ENCODE data around the gene TGDS. TPM values are rescaled to one million over a fixed set of nuclear protein-coding genes. Genes with fewer than 3 reads are reported as not detected.

The TGDS gene
- total RNA-seq, 1 experiment from 2014 or later: 9.0 TPM

DNA sequence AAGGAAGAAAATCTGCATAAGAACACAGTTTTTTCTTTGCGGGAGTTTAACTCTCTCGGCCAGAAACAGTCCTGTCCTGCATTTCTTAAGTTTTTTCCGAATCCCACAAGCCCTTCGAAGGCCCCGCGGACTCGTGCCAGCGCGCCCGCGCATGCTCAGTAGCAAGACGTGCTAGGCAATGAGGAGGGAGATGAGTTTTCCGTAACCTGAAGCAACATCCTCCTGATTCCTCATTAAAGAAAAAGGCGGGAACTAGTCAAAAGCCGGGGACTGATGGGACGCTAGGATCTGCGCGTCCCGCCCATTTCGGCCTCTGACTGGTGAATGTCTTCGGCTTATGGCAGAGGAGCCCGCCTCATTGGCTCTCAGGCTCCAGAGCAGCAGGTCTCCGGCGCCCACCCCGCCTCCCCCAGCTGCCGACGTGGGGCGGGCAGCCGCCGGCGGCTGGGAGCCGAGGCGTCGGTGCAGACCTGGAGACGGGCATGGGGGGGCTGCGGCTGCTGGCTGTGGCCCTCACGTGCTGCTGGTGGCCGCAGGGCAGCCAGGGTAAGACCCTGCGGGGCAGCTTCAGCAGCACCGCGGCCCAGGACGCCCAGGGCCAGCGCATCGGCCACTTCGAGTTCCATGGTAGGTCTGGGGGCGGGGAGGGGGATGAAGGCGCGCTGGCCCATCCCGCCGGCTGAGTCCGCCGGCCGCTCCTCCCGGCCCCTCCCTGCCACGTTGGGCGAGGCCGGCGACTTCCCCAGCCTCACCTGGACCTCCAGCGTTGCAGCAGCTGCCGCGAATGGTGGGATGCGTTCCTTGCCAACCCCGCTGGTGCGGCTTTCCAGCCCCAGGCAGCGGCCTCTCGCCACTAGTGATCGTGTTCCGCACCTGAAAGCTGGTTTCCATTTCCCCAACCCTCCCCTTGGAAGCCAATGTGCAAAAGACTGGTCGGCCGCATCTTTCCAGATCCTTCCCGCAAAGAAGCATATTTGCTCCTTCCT lies 5.8 kb upstream of the TGDS start, which contains the start of gene GPR180:
TSS of gene GPR180 (plus strand) at position 412 of the 986 bp plus-strand sequence. CDS start at position 483, 71 bp downstream.
- Histone ChIP-seq H3K9me2 (replicated peaks; ENCODE audit: low read length) (no peaks in the 10 kb centered on the region), H3K79me2 (ENCODE audit: low read length) (peaks cover 31% of the 10 kb centered on the region), H3K4me2 (ENCODE audit: low read length) (peak within 1 kb of the TSS; percentile 89), H2AFZ (ENCODE audit: low read length) (peak within 1 kb of the TSS; percentile 84), H4K20me1 (ENCODE audit: low read length) (no peaks in the 10 kb centered on the region), H3K9me3 (ENCODE audit: low read length) (no peaks in the 10 kb centered on the region), H3K9ac (ENCODE audit: low read length) (peak within 1 kb of the TSS; percentile 91), H3K27me3 (ENCODE audit: low read length) (no peaks in the 10 kb centered on the region), H3K27ac (ENCODE audit: low read length) (peak within 1 kb of the TSS; percentile 40), H3K4me1 (ENCODE audit: insufficient read depth, low read length) (peaks cover 9% of the 10 kb centered on the region), H3K36me3 (ENCODE audit: low read depth, low read length) (peaks cover 10% of the 10 kb centered on the region), H3F3A (ENCODE audit: low read length, unreplicated experiment) (no peaks in the 10 kb centered on the region), H3K4me3 (ENCODE audit: low read length) (peak within 1 kb of the TSS; percentile 95)
- POLR2A ChIA-PET (ENCODE audit: unreplicated experiment): interaction anchor here (0.7 kb wide), 1 partner anchor 597 kb away, joined by 17 read pairs; no protein-coding TSS in a partner anchor
- TF ChIP-seq, protein P1, sequence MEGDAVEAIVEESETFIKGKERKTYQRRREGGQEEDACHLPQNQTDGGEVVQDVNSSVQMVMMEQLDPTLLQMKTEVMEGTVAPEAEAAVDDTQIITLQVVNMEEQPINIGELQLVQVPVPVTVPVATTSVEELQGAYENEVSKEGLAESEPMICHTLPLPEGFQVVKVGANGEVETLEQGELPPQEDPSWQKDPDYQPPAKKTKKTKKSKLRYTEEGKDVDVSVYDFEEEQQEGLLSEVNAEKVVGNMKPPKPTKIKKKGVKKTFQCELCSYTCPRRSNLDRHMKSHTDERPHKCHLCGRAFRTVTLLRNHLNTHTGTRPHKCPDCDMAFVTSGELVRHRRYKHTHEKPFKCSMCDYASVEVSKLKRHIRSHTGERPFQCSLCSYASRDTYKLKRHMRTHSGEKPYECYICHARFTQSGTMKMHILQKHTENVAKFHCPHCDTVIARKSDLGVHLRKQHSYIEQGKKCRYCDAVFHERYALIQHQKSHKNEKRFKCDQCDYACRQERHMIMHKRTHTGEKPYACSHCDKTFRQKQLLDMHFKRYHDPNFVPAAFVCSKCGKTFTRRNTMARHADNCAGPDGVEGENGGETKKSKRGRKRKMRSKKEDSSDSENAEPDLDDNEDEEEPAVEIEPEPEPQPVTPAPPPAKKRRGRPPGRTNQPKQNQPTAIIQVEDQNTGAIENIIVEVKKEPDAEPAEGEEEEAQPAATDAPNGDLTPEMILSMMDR (conservative IDR thresholded peaks at IDR 0.05; ENCODE audit: low read depth, low read length): no peak
- TF ChIP-seq EZH2 (IDR thresholded peaks at IDR 0.05; ENCODE audit: low read length, unreplicated experiment): no peak
- TF ChIP-seq EZH2phosphoT487 (IDR thresholded peaks at IDR 0.05; ENCODE audit: borderline replicate concordance, low read length): no peak
- DNase-seq (peak; percentile 96), ATAC-seq (peak; percentile 99)
- intact Hi-C loops (cut with micrococcal nuclease): loop anchor here (2.0 kb wide), 1 partner anchor 53 kb away; no protein-coding TSS in a partner anchor
- CTCF ChIA-PET: no interaction called here
- BruUV-seq (replicated peaks): no TSS peak

DNA sequence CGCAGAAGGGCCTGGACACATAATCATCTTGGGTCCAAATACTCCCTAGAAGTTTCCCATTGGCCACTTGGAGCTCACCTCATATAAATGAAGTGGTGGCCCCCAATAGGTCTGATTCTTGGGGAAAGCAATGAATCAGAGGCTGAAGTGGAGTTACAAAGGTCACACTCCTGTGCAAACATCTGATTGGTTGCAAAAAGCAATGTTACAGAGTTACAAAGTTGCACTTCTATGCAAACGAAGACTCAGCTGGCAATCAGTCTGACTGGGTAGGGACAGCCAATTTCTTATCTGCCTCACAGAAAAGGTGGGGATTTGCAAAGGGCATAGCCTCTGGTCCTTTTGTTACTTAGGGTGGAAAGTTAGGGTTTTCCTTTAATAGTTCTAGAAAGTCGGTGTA lies 3.9 kb upstream of the TGDS start:
- H3K9ac ChIP-seq (ENCODE audit: low read length): no peak overlapping the region
- no peaks in the 10 kb centered on the region for H3K9me2 ChIP-seq (replicated peaks; ENCODE audit: low read length)
- H3K9me3 ChIP-seq (ENCODE audit: low read length): no peaks in the 10 kb centered on the region
- ChIA-PET POLR2A (ENCODE audit: unreplicated experiment) (no interaction called here), CTCF (no interaction called here)
- BruUV-seq (replicated peaks): no TSS peak
- H3K4me3 ChIP-seq (ENCODE audit: low read length): no peak overlapping the region
- no peak overlapping the region for H2AFZ ChIP-seq (ENCODE audit: low read length)
- no peaks in the 10 kb centered on the region for H3K27me3 ChIP-seq (ENCODE audit: low read length)
- intact Hi-C loops (cut with micrococcal nuclease): loop anchor here (2.0 kb wide), 1 partner anchor 51 kb away; no protein-coding TSS in a partner anchor
- H3K4me1 ChIP-seq (ENCODE audit: insufficient read depth, low read length): peaks cover 11% of the 10 kb centered on the region
- no peak overlapping the region for H3K4me2 ChIP-seq (ENCODE audit: low read length)
- ATAC-seq (no peak), DNase-seq (no peak)
- H3F3A ChIP-seq (ENCODE audit: low read length, unreplicated experiment): no peaks in the 10 kb centered on the region
- H3K27ac ChIP-seq (ENCODE audit: low read length): no peak overlapping the region
- peaks cover 31% of the 10 kb centered on the region for H3K79me2 ChIP-seq (ENCODE audit: low read length)
- no peaks in the 10 kb centered on the region for H4K20me1 ChIP-seq (ENCODE audit: low read length)
- TF ChIP-seq EZH2phosphoT487 (IDR thresholded peaks at IDR 0.05; ENCODE audit: borderline replicate concordance, low read length): no peak
- no peak for TF ChIP-seq EZH2 (IDR thresholded peaks at IDR 0.05; ENCODE audit: low read length, unreplicated experiment)
- TF ChIP-seq, protein P1 (conservative IDR thresholded peaks at IDR 0.05; ENCODE audit: low read depth, low read length): no peak
- H3K36me3 ChIP-seq (ENCODE audit: low read depth, low read length): no peaks in the 10 kb centered on the region

All from PC-3 (cell line).